Vagina (tissue), 2 donors: ENCODE data around the gene C10orf95.

ENCODE experiments used
- CTCF ChIP-seq, 3 experiments: fragments of 450-650 bp in 2 of 3; fragments of 200-600 bp in 1 of 3; sonication (generic) in 1 of 3; IDR thresholded peaks; one replicate each; pipeline ENCODE4 v1.5.1; 2017 to 2019; ENCODE audit warnings: antibody characterized with exemption in 3 of 3, mild to moderate bottlenecking in 2 of 3, moderate library complexity in 2 of 3
- POLR2A ChIP-seq, 2 donors: fragments of 450-650 bp; IDR thresholded peaks; one replicate each; pipeline ENCODE4 v1.6.1; 2017; ENCODE audit warnings: antibody characterized with exemption in 2 of 2, mild to moderate bottlenecking in 2 of 2, moderate library complexity in 2 of 2
- POLR2AphosphoS5 ChIP-seq, 2 donors: sonication (generic); formaldehyde crosslinking; IDR thresholded peaks; one replicate each; pipeline ENCODE4 v1.9.0; 2017; ENCODE audit warnings: antibody characterized with exemption in 2 of 2, mild to moderate bottlenecking in 2 of 2, low read depth in 1 of 2; ENCODE audit not compliant: insufficient read depth in 1 of 2

- TF ChIP-seq POLR2A (IDR thresholded peaks at IDR 0.05) (no peak), CTCF (IDR thresholded peaks at IDR 0.05) (no peak), POLR2AphosphoS5 (IDR thresholded peaks at IDR 0.05; ENCODE audit: insufficient read depth in 1 of 2, low read depth in 1 of 2) (no peak)
Observed at GRCh38 chr10:102418622-102419268, 32.6 kb downstream of the C10orf95 start, which contains the start of gene PSD.
